ENCODE measurements around the gene P2RX4.
A peak's percentile ranks its signal among the peaks of the same experiment; 100 is the strongest.
"Not testable (repeated sequence)": the region's sequence is repeated elsewhere in the genome, so short reads cannot be mapped to it uniquely, and the experiment has no call there.

Gene P2RX4

GRCh38 chr12:121229826-121230537 is 20.1 kb downstream of the P2RX4 start:
- not testable (repeated sequence) for H3F3A ChIP-seq (ENCODE audit: insufficient read depth, low read length); H3K79me2 ChIP-seq (ENCODE audit: low read length); H3K4me1 ChIP-seq (ENCODE audit: low read length); H3K27ac ChIP-seq (ENCODE audit: low read length); H4K20me1 ChIP-seq (ENCODE audit: insufficient read depth, low read length); H3K4me3 ChIP-seq (ENCODE audit: low read length); H3K36me3 ChIP-seq (replicated peaks; ENCODE audit: insufficient read depth, low read length); H3K9ac ChIP-seq (ENCODE audit: low read length); H2AFZ ChIP-seq (ENCODE audit: low read length); H3K9me2 ChIP-seq (replicated peaks; ENCODE audit: insufficient read depth, low read length); H3K4me2 ChIP-seq (ENCODE audit: low read depth, low read length); DNase-seq; H3K27me3 ChIP-seq (replicated peaks; ENCODE audit: insufficient read depth, low read length); H3K9me3 ChIP-seq (replicated peaks; ENCODE audit: insufficient read depth, low read length)
- TF ChIP-seq, protein P1, sequence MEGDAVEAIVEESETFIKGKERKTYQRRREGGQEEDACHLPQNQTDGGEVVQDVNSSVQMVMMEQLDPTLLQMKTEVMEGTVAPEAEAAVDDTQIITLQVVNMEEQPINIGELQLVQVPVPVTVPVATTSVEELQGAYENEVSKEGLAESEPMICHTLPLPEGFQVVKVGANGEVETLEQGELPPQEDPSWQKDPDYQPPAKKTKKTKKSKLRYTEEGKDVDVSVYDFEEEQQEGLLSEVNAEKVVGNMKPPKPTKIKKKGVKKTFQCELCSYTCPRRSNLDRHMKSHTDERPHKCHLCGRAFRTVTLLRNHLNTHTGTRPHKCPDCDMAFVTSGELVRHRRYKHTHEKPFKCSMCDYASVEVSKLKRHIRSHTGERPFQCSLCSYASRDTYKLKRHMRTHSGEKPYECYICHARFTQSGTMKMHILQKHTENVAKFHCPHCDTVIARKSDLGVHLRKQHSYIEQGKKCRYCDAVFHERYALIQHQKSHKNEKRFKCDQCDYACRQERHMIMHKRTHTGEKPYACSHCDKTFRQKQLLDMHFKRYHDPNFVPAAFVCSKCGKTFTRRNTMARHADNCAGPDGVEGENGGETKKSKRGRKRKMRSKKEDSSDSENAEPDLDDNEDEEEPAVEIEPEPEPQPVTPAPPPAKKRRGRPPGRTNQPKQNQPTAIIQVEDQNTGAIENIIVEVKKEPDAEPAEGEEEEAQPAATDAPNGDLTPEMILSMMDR (IDR thresholded peaks at IDR 0.05; ENCODE audit: low read length) = peak; percentile 51

DNA sequence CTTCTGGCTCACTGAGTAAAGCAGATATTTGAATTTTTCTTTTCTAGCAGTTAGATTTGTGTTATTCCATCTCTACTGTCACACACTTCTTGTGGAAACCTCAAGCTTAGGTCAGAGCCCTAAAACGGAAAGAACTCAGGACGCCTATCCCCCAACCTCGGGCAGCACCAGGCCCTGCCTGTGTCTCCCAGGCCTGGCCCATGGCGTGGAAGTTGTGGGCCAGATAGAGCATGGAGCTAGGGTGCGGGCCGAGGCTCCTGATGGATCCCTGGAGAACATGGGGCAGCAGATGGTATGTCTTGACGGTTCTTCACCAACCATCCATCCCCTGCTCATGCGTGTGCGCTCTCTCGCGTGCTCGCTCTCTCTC is 20.6 kb downstream of the P2RX4 start:
- Histone ChIP-seq H3K9me2 (replicated peaks; ENCODE audit: insufficient read depth, low read length) (no peaks in the 10 kb centered on the region), H3K79me2 (ENCODE audit: low read length) (no peaks in the 10 kb centered on the region), H3K36me3 (replicated peaks; ENCODE audit: insufficient read depth, low read length) (no peaks in the 10 kb centered on the region), H3K27ac (ENCODE audit: low read length) (no peak overlapping the region), H4K20me1 (ENCODE audit: insufficient read depth, low read length) (no peaks in the 10 kb centered on the region), H3K27me3 (replicated peaks; ENCODE audit: insufficient read depth, low read length) (no peaks in the 10 kb centered on the region), H3F3A (ENCODE audit: insufficient read depth, low read length) (peaks cover 3% of the 10 kb centered on the region; the same call in 1 of the 2 replicates), H3K4me2 (ENCODE audit: low read depth, low read length) (no peak overlapping the region), H2AFZ (ENCODE audit: low read length) (no peak overlapping the region), H3K4me1 (ENCODE audit: low read length) (0 out of 2 replicates have a peak, but pooled peaks cover 4% of the 10 kb centered on the region), H3K4me3 (ENCODE audit: low read length) (no peak overlapping the region), H3K9me3 (replicated peaks; ENCODE audit: insufficient read depth, low read length) (no peaks in the 10 kb centered on the region), H3K9ac (ENCODE audit: low read length) (no peak overlapping the region)
- no peak for DNase-seq
- TF ChIP-seq, protein P1 (IDR thresholded peaks at IDR 0.05; ENCODE audit: low read length) = no peak
- TF ChIP-seq EZH2phosphoT487 (IDR thresholded peaks at IDR 0.05; ENCODE audit: low read length) (no peak), EZH2 (optimal IDR thresholded peaks at IDR 0.05; ENCODE audit: low read depth, low read length) (no peak)

DNA sequence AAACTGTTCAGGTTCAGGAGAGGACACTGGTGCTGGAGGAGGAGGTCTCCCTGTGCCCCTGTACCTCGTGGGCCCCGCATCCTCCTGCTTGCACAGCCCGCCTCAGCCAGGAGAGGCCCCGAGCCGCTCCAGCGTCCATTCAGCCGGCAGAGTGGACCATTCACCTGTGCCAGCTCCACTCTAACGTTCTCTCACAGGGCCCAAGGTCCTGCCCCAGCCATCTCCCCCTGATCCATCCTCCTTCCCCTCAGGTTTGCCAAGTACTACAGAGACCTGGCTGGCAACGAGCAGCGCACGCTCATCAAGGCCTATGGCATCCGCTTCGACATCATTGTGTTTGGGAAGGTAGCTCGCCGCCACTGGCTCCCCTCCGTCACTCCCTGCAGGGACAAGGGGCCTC is 22.2 kb downstream of the P2RX4 start:
- Histone ChIP-seq H3K9me2 (replicated peaks; ENCODE audit: insufficient read depth, low read length) (no peaks in the 10 kb centered on the region), H3K4me1 (ENCODE audit: low read length) (no peaks in the 10 kb centered on the region), H3K27ac (ENCODE audit: low read length) (no peak overlapping the region), H3K27me3 (replicated peaks; ENCODE audit: insufficient read depth, low read length) (no peaks in the 10 kb centered on the region), H3K4me3 (ENCODE audit: low read length) (no peak overlapping the region), H3K9ac (ENCODE audit: low read length) (no peak overlapping the region), H4K20me1 (ENCODE audit: insufficient read depth, low read length) (no peaks in the 10 kb centered on the region), H3F3A (ENCODE audit: insufficient read depth, low read length) (peaks cover under 1% of the 10 kb centered on the region; the same call in 1 of the 2 replicates), H3K79me2 (ENCODE audit: low read length) (no peaks in the 10 kb centered on the region), H3K36me3 (replicated peaks; ENCODE audit: insufficient read depth, low read length) (no peaks in the 10 kb centered on the region), H3K9me3 (replicated peaks; ENCODE audit: insufficient read depth, low read length) (no peaks in the 10 kb centered on the region), H2AFZ (ENCODE audit: low read length) (no peak overlapping the region), H3K4me2 (ENCODE audit: low read depth, low read length) (no peak overlapping the region)
- no peak for TF ChIP-seq EZH2phosphoT487 (IDR thresholded peaks at IDR 0.05; ENCODE audit: low read length)
- TF ChIP-seq, protein P1 (IDR thresholded peaks at IDR 0.05; ENCODE audit: low read length) = no peak
- TF ChIP-seq EZH2 (optimal IDR thresholded peaks at IDR 0.05; ENCODE audit: low read depth, low read length) = no peak
- no peak for DNase-seq
